Neuron (in vitro differentiated cells): Measurements from ENCODE around the gene PDZD2.
A peak's percentile ranks its signal among the peaks of the same experiment; 100 is the strongest.

Experiments used
- H2AFZ ChIP-seq: one replicate; pipeline ENCODE4 v1.6.1; 2013; ENCODE audit warnings: low read depth, mild to moderate bottlenecking, inconsistent platforms, low read length, moderate library complexity
- H3K27me3 ChIP-seq: one replicate; pipeline ENCODE4 v1.6.1; 2013; ENCODE audit warnings: low read length; ENCODE audit not compliant: insufficient read depth
- H3K36me3 ChIP-seq: one replicate; pipeline ENCODE4 v1.6.1; 2013; ENCODE audit warnings: low read length; ENCODE audit not compliant: insufficient read depth
- H3K4me1 ChIP-seq: one replicate; pipeline ENCODE4 v1.6.1; 2013; ENCODE audit warnings: low read length; ENCODE audit not compliant: insufficient read depth
- H3K4me3 ChIP-seq: 2 replicates; pipeline ENCODE4 v1.5.1; 2013; ENCODE audit warnings: mild to moderate bottlenecking, low read length, moderate library complexity
- H3K9me3 ChIP-seq: one replicate; pipeline ENCODE4 v1.6.1; 2013; ENCODE audit warnings: low read length

The PDZD2 gene

GRCh38 chr5:31867219-31867618 lies 228.3 kb downstream of the PDZD2 start:
- Histone ChIP-seq H3K9me3 (no peaks in the 10 kb centered on the region), H3K4me1 (no peaks in the 10 kb centered on the region), H3K36me3 (no peaks in the 10 kb centered on the region), H3K4me3 (no peak overlapping the region), H3K27me3 (no peaks in the 10 kb centered on the region), H2AFZ (no peak overlapping the region)

DNA sequence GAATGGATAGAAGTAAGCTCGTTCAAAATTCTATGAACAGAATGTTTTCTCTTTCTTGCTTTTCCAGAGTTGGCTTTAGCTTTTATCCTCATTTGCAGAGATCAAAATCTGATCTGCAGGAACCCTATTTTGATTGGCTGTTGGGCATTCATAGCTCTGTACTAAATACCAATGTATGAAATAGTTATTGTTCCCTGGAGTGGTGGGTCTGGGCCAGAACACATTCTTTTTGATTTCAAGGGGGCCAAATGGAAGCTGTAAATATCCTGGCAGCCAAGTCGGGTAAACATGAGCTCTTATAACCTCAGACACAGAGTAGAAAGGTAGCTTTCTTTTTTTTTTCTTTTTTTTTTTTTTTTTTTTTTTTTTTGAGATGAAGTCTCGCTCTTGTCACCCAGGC lies 241.5 kb downstream of the PDZD2 start:
- H3K4me1 ChIP-seq = no peaks in the 10 kb centered on the region
- H3K27me3 ChIP-seq = no peaks in the 10 kb centered on the region

GRCh38 chr5:31884896-31885295 lies 246.0 kb downstream of the PDZD2 start:
- Histone ChIP-seq H3K36me3 (no peaks in the 10 kb centered on the region), H3K4me1 (peaks cover 17% of the 10 kb centered on the region), H3K27me3 (no peaks in the 10 kb centered on the region), H3K9me3 (no peaks in the 10 kb centered on the region), H3K4me3 (no peak overlapping the region), H2AFZ (no peak overlapping the region)

More for the DNA sequence above, 241.5 kb downstream of the PDZD2 start:
- Histone ChIP-seq H3K4me3 (no peak overlapping the region), H3K36me3 (no peaks in the 10 kb centered on the region), H2AFZ (no peak overlapping the region), H3K9me3 (no peaks in the 10 kb centered on the region)

GRCh38 chr5:31886206-31886605 lies 247.3 kb downstream of the PDZD2 start:
- H3K4me1 ChIP-seq = peaks cover 17% of the 10 kb centered on the region
- H3K36me3 ChIP-seq = no peaks in the 10 kb centered on the region
- H3K4me3 ChIP-seq = no peak overlapping the region
- H3K9me3 ChIP-seq = no peaks in the 10 kb centered on the region
- no peaks in the 10 kb centered on the region for H3K27me3 ChIP-seq
- no peak overlapping the region for H2AFZ ChIP-seq

- no peaks in the 10 kb centered on the region for H3K9me3 ChIP-seq
- no peak overlapping the region for H2AFZ ChIP-seq
- no peaks in the 10 kb centered on the region for H3K27me3 ChIP-seq
- peaks cover 17% of the 10 kb centered on the region for H3K4me1 ChIP-seq
- no peak overlapping the region for H3K4me3 ChIP-seq
- H3K36me3 ChIP-seq = no peaks in the 10 kb centered on the region
Measured at GRCh38 chr5:31887556-31887955, 248.6 kb downstream of the PDZD2 start.

DNA sequence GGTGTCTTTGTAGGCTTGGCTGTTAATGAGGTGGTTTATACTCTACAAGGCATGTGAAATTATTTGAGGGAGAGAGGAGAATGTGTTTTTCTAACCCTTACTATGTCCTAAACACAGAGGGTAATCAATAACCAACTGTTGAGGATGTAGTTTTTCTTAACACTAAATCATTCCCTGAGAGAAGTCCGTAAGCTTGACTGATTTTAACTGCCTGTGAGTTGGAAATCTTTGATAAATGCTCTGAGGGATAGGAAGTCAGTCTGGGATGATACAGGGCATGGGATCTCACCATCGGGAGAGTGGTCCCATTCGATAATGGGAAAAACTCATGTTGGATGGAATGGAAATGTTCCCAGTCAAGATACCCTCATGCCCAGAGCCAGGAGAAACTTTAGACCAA lies 249.6 kb downstream of the PDZD2 start:
- H3K4me1 ChIP-seq = peaks cover 17% of the 10 kb centered on the region
- H3K9me3 ChIP-seq = no peaks in the 10 kb centered on the region
- H3K27me3 ChIP-seq = no peaks in the 10 kb centered on the region
- H2AFZ ChIP-seq = no peak overlapping the region
- H3K36me3 ChIP-seq = no peaks in the 10 kb centered on the region
- H3K4me3 ChIP-seq = no peak overlapping the region

- no peaks in the 10 kb centered on the region for H3K27me3 ChIP-seq
- no peaks in the 10 kb centered on the region for H3K9me3 ChIP-seq
- no peak overlapping the region for H3K4me3 ChIP-seq
- H3K4me1 ChIP-seq = peaks cover 17% of the 10 kb centered on the region
- peak overlapping the region; percentile 87 for H2AFZ ChIP-seq
- H3K36me3 ChIP-seq = no peaks in the 10 kb centered on the region
Measured at GRCh38 chr5:31889001-31889561, 250.2 kb downstream of the PDZD2 start.

DNA sequence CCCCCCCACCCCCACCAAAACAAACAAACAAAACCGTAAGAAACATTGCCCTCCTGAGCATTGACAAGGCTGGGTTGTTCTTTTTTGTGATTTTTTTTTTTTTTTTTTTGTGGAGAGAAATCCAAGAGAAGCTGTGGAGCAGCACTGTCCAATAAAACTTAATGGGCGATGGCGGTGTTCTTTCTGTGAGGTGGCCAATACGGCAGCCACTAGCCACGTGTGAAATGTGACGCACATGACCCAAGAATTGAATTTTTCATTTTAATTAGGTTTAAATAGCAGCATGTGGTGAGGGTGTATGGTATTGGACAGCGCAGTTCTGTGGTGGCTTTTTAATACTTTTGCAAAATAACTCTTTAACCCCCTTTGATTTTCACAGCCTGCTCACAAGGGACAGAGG lies 251.1 kb downstream of the PDZD2 start:
- H3K4me3 ChIP-seq = no peak overlapping the region
- no peak overlapping the region for H2AFZ ChIP-seq
- no peaks in the 10 kb centered on the region for H3K9me3 ChIP-seq

DNA sequence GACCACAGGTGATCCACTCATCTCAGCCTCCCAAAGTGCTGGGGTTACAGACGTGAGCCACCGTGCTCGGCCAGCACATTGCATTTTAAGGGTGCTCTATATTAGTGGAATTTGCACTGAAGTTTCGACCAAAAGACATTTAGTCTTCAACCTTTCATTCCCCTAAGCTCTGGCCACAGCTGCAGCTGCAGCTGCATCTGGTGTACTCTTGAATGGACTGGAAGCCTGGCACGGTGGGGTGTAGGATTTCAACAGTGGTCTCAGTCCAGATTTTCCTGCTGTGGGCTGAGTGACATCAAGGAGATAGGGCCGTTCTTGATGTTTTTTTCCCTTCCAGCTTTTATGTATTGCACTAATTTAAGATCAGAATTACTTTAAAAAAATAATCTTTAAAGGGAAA lies 255.2 kb downstream of the PDZD2 start:
- H3K36me3 ChIP-seq = no peaks in the 10 kb centered on the region
- no peaks in the 10 kb centered on the region for H3K27me3 ChIP-seq
- no peak overlapping the region for H2AFZ ChIP-seq
- no peak overlapping the region for H3K4me3 ChIP-seq
- H3K4me1 ChIP-seq = peaks cover 5% of the 10 kb centered on the region
- H3K9me3 ChIP-seq = no peaks in the 10 kb centered on the region

More for the DNA sequence above, 251.1 kb downstream of the PDZD2 start:
- Histone ChIP-seq H3K27me3 (no peaks in the 10 kb centered on the region), H3K36me3 (no peaks in the 10 kb centered on the region), H3K4me1 (peaks cover 17% of the 10 kb centered on the region)

GRCh38 chr5:31895199-31895820 lies 256.4 kb downstream of the PDZD2 start:
- Histone ChIP-seq H3K4me1 (no peaks in the 10 kb centered on the region), H3K9me3 (peaks cover 2% of the 10 kb centered on the region), H3K4me3 (no peak overlapping the region), H3K27me3 (no peaks in the 10 kb centered on the region), H3K36me3 (no peaks in the 10 kb centered on the region), H2AFZ (no peak overlapping the region)

GRCh38 chr5:31898036-31898632 lies 259.2 kb downstream of the PDZD2 start:
- H3K9me3 ChIP-seq = peaks cover 2% of the 10 kb centered on the region
- no peak overlapping the region for H2AFZ ChIP-seq
- H3K36me3 ChIP-seq = no peaks in the 10 kb centered on the region
- no peaks in the 10 kb centered on the region for H3K4me1 ChIP-seq
- no peaks in the 10 kb centered on the region for H3K27me3 ChIP-seq
- no peak overlapping the region for H3K4me3 ChIP-seq

GRCh38 chr5:31900296-31900865 lies 261.4 kb downstream of the PDZD2 start:
- H3K4me3 ChIP-seq = no peak overlapping the region

GRCh38 chr5:31901807-31902530 lies 263.0 kb downstream of the PDZD2 start:
- no peaks in the 10 kb centered on the region for H3K36me3 ChIP-seq

More at GRCh38 chr5:31900296-31900865, 261.4 kb downstream of the PDZD2 start:
- no peaks in the 10 kb centered on the region for H3K4me1 ChIP-seq
- H3K9me3 ChIP-seq = peaks cover 2% of the 10 kb centered on the region
- H2AFZ ChIP-seq = no peak overlapping the region
- no peaks in the 10 kb centered on the region for H3K36me3 ChIP-seq
- no peaks in the 10 kb centered on the region for H3K27me3 ChIP-seq

More at GRCh38 chr5:31901807-31902530, 263.0 kb downstream of the PDZD2 start:
- no peaks in the 10 kb centered on the region for H3K4me1 ChIP-seq
- H3K4me3 ChIP-seq = no peak overlapping the region
- peaks cover 2% of the 10 kb centered on the region for H3K9me3 ChIP-seq
- no peaks in the 10 kb centered on the region for H3K27me3 ChIP-seq
- no peak overlapping the region for H2AFZ ChIP-seq
